Nephron progenitor cell (in vitro differentiated cells): ENCODE results near the gene SUN2.

Experiments used
- DNase-seq: peaks from one replicate; pipeline ENCODE4 v3.0.0; 2021
- H3K27ac Mint-ChIP-seq: 2 replicates; pipeline ENCODE4 v1.8.0; 2021; ENCODE audit warnings: mild to moderate bottlenecking, moderate library complexity, mixed read lengths
- H3K27me3 Mint-ChIP-seq: 2 replicates; pipeline ENCODE4 v1.8.0; 2021; ENCODE audit warnings: mild to moderate bottlenecking, low read depth, mixed read lengths; ENCODE audit not compliant: poor library complexity
- H3K36me3 Mint-ChIP-seq: 2 replicates; pipeline ENCODE4 v1.8.0; 2021; ENCODE audit warnings: low read depth, mixed read lengths
- H3K4me1 Mint-ChIP-seq: 2 replicates; pipeline ENCODE4 v1.8.0; 2021; ENCODE audit warnings: mixed read lengths
- H3K4me3 Mint-ChIP-seq: 2 replicates; pipeline ENCODE4 v1.8.0; 2021; ENCODE audit warnings: mild to moderate bottlenecking, moderate library complexity, mixed read lengths
- H3K9me3 Mint-ChIP-seq: 2 replicates; pipeline ENCODE4 v1.8.0; 2021; ENCODE audit warnings: mild to moderate bottlenecking, moderate library complexity, mixed read lengths
- TF ChIP-seq, protein P1 (sequence below): fragments of 200-600 bp; sonication (generic); IDR thresholded peaks from 2 replicates; pipeline ENCODE4 v1.5.0; 2021; ENCODE audit warnings: antibody characterized with exemption

Gene SUN2

GRCh38 chr22:38767313-38767712 lies 11.5 kb upstream of the SUN2 start:
- DNase-seq, result no peak
- Mint-ChIP-seq H3K27me3 (peaks cover 11% of the 10 kb centered on the region), H3K27ac (no peak overlapping the region), H3K9me3 (no peaks in the 10 kb centered on the region), H3K4me1 (peaks cover 21% of the 10 kb centered on the region), H3K36me3 (no peaks in the 10 kb centered on the region), H3K4me3 (no peak overlapping the region)
- TF ChIP-seq, protein P1, sequence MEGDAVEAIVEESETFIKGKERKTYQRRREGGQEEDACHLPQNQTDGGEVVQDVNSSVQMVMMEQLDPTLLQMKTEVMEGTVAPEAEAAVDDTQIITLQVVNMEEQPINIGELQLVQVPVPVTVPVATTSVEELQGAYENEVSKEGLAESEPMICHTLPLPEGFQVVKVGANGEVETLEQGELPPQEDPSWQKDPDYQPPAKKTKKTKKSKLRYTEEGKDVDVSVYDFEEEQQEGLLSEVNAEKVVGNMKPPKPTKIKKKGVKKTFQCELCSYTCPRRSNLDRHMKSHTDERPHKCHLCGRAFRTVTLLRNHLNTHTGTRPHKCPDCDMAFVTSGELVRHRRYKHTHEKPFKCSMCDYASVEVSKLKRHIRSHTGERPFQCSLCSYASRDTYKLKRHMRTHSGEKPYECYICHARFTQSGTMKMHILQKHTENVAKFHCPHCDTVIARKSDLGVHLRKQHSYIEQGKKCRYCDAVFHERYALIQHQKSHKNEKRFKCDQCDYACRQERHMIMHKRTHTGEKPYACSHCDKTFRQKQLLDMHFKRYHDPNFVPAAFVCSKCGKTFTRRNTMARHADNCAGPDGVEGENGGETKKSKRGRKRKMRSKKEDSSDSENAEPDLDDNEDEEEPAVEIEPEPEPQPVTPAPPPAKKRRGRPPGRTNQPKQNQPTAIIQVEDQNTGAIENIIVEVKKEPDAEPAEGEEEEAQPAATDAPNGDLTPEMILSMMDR, result no peak

GRCh38 chr22:38766076-38766777 lies 10.4 kb upstream of the SUN2 start:
- no peak overlapping the region for H3K27ac Mint-ChIP-seq
- no peaks in the 10 kb centered on the region for H3K36me3 Mint-ChIP-seq
- TF ChIP-seq, protein P1, result peak; percentile 76
- H3K4me3 Mint-ChIP-seq, result no peak overlapping the region
- peaks cover 11% of the 10 kb centered on the region for H3K27me3 Mint-ChIP-seq
- H3K4me1 Mint-ChIP-seq, result peaks cover 20% of the 10 kb centered on the region
- H3K9me3 Mint-ChIP-seq, result no peaks in the 10 kb centered on the region
- DNase-seq, result peak; percentile 77

- peaks cover 26% of the 10 kb centered on the region for H3K4me1 Mint-ChIP-seq
- H3K36me3 Mint-ChIP-seq, result no peaks in the 10 kb centered on the region
- peaks cover 16% of the 10 kb centered on the region for H3K27me3 Mint-ChIP-seq
- H3K27ac Mint-ChIP-seq, result no peak overlapping the region
- TF ChIP-seq, protein P1, result no peak
- no peak overlapping the region for H3K4me3 Mint-ChIP-seq
- H3K9me3 Mint-ChIP-seq, result no peaks in the 10 kb centered on the region
- DNase-seq, result no peak
These were observed 6.8 kb upstream of the SUN2 start for GRCh38 chr22:38762551-38762983.

GRCh38 chr22:38761202-38762162 lies 5.7 kb upstream of the SUN2 start:
- H3K9me3 Mint-ChIP-seq, result no peaks in the 10 kb centered on the region
- H3K27ac Mint-ChIP-seq, result no peak overlapping the region
- no peak overlapping the region for H3K4me3 Mint-ChIP-seq
- TF ChIP-seq, protein P1, result no peak
- H3K27me3 Mint-ChIP-seq, result peaks cover 13% of the 10 kb centered on the region
- DNase-seq, result no peak
- H3K36me3 Mint-ChIP-seq, result no peaks in the 10 kb centered on the region
- H3K4me1 Mint-ChIP-seq, result peaks cover 37% of the 10 kb centered on the region

GRCh38 chr22:38760477-38761201 lies 4.8 kb upstream of the SUN2 start:
- H3K27ac Mint-ChIP-seq, result no peak overlapping the region
- peaks cover 39% of the 10 kb centered on the region for H3K4me1 Mint-ChIP-seq
- H3K27me3 Mint-ChIP-seq, result peaks cover 13% of the 10 kb centered on the region
- no peaks in the 10 kb centered on the region for H3K36me3 Mint-ChIP-seq
- no peak overlapping the region for H3K4me3 Mint-ChIP-seq
- no peaks in the 10 kb centered on the region for H3K9me3 Mint-ChIP-seq
- TF ChIP-seq, protein P1, result no peak
- no peak for DNase-seq
